DMS153 treated with DMSO at 0.1 percent for 48 hours (cell line): ENCODE measurements around the gene MYH7.
"Not testable (repeated sequence)": the region's sequence is repeated elsewhere in the genome, so short reads cannot be mapped to it uniquely, and the experiment has no call there.

Source experiments
- DNase-seq: peaks from one replicate; lab custom pipeline; 2025; ENCODE audit not compliant: unreplicated experiment; lab: John Stamatoyannopoulos, UW

Gene MYH7

GRCh38 chr14:23387916-23388882, 47.3 kb downstream of the MYH7 start:
- no peak for DNase-seq

- no peak for DNase-seq
Measured at GRCh38 chr14:23386999-23387398, 48.5 kb downstream of the MYH7 start.

- DNase-seq, result not testable (repeated sequence)
Measured at GRCh38 chr14:23386266-23386657, 49.2 kb downstream of the MYH7 start.

- DNase-seq, result no peak
Measured at GRCh38 chr14:23385642-23386265, 49.7 kb downstream of the MYH7 start.

GRCh38 chr14:23385244-23385641, 50.2 kb downstream of the MYH7 start:
- no peak for DNase-seq

- no peak for DNase-seq
Measured at GRCh38 chr14:23384364-23385080, 50.9 kb downstream of the MYH7 start.

- DNase-seq, result no peak
Measured at GRCh38 chr14:23382731-23383440, 52.6 kb downstream of the MYH7 start.

GRCh38 chr14:23382276-23382675, 53.2 kb downstream of the MYH7 start:
- DNase-seq, result no peak

- peak; percentile 5 for DNase-seq
Measured at GRCh38 chr14:23381871-23382270, 53.6 kb downstream of the MYH7 start.

GRCh38 chr14:23380976-23381375, 54.5 kb downstream of the MYH7 start:
- DNase-seq, result no peak

- DNase-seq, result no peak
Measured at GRCh38 chr14:23380197-23380914, 55.1 kb downstream of the MYH7 start.

- DNase-seq, result peak; percentile 66
Measured at GRCh38 chr14:23379366-23380196, 55.9 kb downstream of the MYH7 start.

- no peak for DNase-seq
Measured at GRCh38 chr14:23378612-23379220, 56.7 kb downstream of the MYH7 start.

GRCh38 chr14:23377573-23378563, 57.6 kb downstream of the MYH7 start:
- DNase-seq, result no peak

- no peak for DNase-seq
Measured at GRCh38 chr14:23377198-23377550, 58.3 kb downstream of the MYH7 start.

- no peak for DNase-seq
Measured at GRCh38 chr14:23376482-23377197, 58.8 kb downstream of the MYH7 start, which contains the start of gene CMTM5. TSS of gene CMTM5 (plus strand) at chr14:23377046. CDS start at chr14:23377252, 206 bp downstream.
